ENCODE measurements around the gene ADGRB3. TPM values are rescaled to one million over a fixed set of nuclear protein-coding genes. Genes with fewer than 3 reads are reported as not detected.
A peak's percentile ranks its signal among the peaks of the same experiment; 100 is the strongest.

ADGRB3 gene
- polyA plus RNA-seq, 1 experiment = 0.12 TPM

DNA sequence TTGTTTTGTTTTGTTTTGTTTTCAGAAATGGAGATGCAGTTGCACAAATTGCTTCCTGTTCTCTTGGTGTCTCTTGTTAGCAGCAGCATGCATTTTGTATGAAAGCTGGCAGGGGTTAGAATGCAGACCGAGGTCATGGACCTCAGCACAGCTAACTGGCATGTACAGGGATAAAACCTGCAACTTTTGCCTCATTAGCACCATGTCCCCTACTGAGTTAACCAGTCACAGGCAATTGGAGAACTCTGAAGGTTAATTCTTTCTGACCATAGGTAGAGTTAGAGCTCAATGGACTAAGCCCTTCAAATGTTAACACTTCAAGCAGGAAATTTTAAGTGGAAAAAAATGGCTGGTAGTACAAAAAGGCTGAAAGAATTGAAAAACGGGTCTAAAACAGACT, 377.1 kb downstream of the ADGRB3 start:
- no peak for DNase-seq (ENCODE audit: low read depth)
- H3K36me3 ChIP-seq (ENCODE audit: control insufficient read depth, insufficient read depth, low read length) = no peaks in the 10 kb centered on the region
- no peak for TF ChIP-seq CTCF (IDR thresholded peaks at IDR 0.05; ENCODE audit: insufficient read depth, low read depth, low read length)
- POLR2A ChIA-PET = no interaction called here
- H3K4me3 ChIP-seq (ENCODE audit: low read depth, low read length) = no peak overlapping the region
- CTCF ChIA-PET = no interaction called here
- no peaks in the 10 kb centered on the region for H3K27me3 ChIP-seq (ENCODE audit: control insufficient read depth, insufficient read depth, low read length)

GRCh38 chr6:69012876-69013275, 377.8 kb downstream of the ADGRB3 start:
- POLR2A ChIA-PET = no interaction called here
- no peak for TF ChIP-seq CTCF (IDR thresholded peaks at IDR 0.05; ENCODE audit: insufficient read depth, low read depth, low read length)
- H3K27me3 ChIP-seq (ENCODE audit: control insufficient read depth, insufficient read depth, low read length) = no peaks in the 10 kb centered on the region
- no peaks in the 10 kb centered on the region for H3K36me3 ChIP-seq (ENCODE audit: control insufficient read depth, insufficient read depth, low read length)
- DNase-seq (ENCODE audit: low read depth) = no peak
- CTCF ChIA-PET = no interaction called here
- H3K4me3 ChIP-seq (ENCODE audit: low read depth, low read length) = no peak overlapping the region

DNA sequence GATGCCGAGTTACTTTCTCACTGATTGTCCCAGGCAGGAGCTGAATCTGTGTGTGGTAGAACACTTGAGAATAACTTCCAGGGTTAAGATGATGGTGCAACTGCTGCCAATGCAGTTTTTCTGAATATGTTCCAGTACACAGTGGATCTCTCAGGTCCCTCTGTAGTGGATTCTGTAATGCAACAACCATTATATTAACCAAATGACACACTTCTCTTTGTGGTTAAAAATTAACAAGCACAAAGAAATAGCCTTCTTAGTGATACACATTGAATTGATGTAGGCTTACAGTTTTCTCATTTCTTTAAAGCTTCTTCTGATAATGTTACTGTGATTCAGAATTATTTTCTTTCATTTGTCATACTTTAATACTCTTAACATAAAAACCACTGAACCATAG, 383.8 kb downstream of the ADGRB3 start:
- H3K27me3 ChIP-seq (ENCODE audit: control insufficient read depth, insufficient read depth, low read length) = no peaks in the 10 kb centered on the region
- no peaks in the 10 kb centered on the region for H3K36me3 ChIP-seq (ENCODE audit: control insufficient read depth, insufficient read depth, low read length)
- no peak for TF ChIP-seq CTCF (IDR thresholded peaks at IDR 0.05; ENCODE audit: insufficient read depth, low read depth, low read length)
- ChIA-PET POLR2A (no interaction called here), CTCF (no interaction called here)
- H3K4me3 ChIP-seq (ENCODE audit: low read depth, low read length) = no peak overlapping the region
- DNase-seq (ENCODE audit: low read depth) = no peak

GRCh38 chr6:69019832-69020231, 384.8 kb downstream of the ADGRB3 start:
- no peak overlapping the region for H3K4me3 ChIP-seq (ENCODE audit: low read depth, low read length)
- ChIA-PET CTCF (no interaction called here), POLR2A (interaction anchor here (0.5 kb wide), 2 partner anchors 22 to 64 kb away, joined by 4 to 13 read pairs; no protein-coding TSS in a partner anchor)
- H3K36me3 ChIP-seq (ENCODE audit: control insufficient read depth, insufficient read depth, low read length) = no peaks in the 10 kb centered on the region
- no peak for TF ChIP-seq CTCF (IDR thresholded peaks at IDR 0.05; ENCODE audit: insufficient read depth, low read depth, low read length)
- DNase-seq (ENCODE audit: low read depth) = no peak
- H3K27me3 ChIP-seq (ENCODE audit: control insufficient read depth, insufficient read depth, low read length) = no peaks in the 10 kb centered on the region

DNA sequence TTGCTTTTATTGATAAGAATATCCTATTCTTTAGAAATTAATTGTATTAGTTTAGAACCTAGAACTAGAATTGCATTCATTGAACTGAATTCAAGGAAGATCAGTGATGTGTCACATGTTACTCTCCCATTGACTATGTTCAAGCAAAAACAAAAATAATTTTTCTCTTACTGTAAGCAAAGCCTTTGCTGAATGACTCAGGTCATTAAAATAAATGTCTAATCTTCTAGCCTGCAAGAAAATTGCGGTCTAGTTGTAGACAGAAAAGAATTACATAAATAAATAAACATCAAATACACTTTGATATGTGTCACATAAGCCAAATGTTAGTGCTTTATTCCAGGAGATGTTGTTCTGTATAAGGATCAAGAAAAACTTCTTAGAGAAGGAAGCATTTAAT, 387.9 kb downstream of the ADGRB3 start:
- ChIA-PET POLR2A (no interaction called here), CTCF (no interaction called here)
- Histone ChIP-seq H3K4me3 (ENCODE audit: low read depth, low read length) (no peak overlapping the region), H3K27me3 (ENCODE audit: control insufficient read depth, insufficient read depth, low read length) (no peaks in the 10 kb centered on the region), H3K36me3 (ENCODE audit: control insufficient read depth, insufficient read depth, low read length) (no peaks in the 10 kb centered on the region)
- peak; percentile 49 for DNase-seq (ENCODE audit: low read depth)
- no peak for TF ChIP-seq CTCF (IDR thresholded peaks at IDR 0.05; ENCODE audit: insufficient read depth, low read depth, low read length)
